NCI-H2171 treated with DMSO at 0.1 percent for 48 hours (cell line): ENCODE data around the gene FAM50B.

Experiments
- DNase-seq: peaks from one replicate; lab custom pipeline; 2025; lab: John Stamatoyannopoulos, UW

The FAM50B gene, protein sequence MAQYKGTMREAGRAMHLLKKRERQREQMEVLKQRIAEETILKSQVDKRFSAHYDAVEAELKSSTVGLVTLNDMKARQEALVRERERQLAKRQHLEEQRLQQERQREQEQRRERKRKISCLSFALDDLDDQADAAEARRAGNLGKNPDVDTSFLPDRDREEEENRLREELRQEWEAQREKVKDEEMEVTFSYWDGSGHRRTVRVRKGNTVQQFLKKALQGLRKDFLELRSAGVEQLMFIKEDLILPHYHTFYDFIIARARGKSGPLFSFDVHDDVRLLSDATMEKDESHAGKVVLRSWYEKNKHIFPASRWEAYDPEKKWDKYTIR

DNA sequence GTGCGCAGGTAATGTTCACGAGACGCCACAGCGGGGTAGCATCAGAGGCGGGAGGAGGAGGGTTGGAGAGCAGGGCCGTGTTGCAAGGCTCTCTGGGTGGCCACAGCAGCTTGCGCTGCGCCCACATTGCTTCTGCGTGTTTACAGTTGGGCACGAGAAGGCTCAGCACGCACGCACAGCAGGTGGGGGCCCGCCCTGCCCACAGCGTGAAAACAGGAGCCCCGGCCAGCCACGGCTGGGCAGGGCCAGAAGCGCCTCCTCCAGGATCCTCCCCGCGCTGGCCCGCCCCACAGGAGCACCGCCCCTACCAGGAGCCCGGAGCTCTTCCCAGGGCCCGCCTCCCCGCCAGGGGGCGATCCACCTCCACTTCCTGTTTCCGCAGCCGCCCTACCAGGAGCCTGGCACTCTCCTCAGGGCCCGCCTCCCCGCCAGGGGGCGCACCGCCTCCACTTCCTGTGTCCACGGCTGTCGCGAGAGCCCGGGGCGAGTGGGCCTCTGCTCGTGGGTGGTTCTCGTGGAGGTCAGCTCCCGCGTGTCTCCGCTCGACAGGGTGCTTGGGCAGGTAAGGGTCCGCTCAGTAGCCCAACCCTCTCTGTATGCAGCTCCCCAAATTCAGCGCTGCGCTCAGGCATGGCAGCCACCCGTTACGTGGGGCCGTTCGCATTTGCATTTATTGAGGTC, at the start of gene FAM50B:
Gene FAM50B, plus strand, starts transcription at position 449 of the 681 bp plus-strand sequence. CDS start 439 bp downstream, outside the sequence.
- DNase-seq = peak; percentile 85

DNA sequence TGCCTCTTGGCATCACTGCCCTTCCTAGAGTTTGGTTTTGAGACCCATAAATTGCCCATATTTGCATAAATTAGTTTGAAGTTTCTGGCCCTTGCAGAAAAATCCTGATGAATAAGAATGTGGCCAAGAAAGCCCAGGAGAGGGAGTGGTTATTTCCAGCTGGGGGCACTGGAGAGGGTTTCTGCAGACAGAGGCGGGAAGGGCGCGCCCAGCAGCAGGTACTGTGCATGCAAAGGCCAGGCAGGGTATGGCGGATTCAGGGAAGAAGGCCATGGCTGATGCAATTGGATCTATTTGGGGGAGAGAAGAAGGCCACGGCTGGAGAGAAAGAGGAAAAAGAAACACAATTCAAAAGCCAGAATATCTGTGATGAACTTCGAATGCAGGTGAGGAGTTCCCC, 49.5 kb upstream of the FAM50B start:
- DNase-seq = no peak

DNA sequence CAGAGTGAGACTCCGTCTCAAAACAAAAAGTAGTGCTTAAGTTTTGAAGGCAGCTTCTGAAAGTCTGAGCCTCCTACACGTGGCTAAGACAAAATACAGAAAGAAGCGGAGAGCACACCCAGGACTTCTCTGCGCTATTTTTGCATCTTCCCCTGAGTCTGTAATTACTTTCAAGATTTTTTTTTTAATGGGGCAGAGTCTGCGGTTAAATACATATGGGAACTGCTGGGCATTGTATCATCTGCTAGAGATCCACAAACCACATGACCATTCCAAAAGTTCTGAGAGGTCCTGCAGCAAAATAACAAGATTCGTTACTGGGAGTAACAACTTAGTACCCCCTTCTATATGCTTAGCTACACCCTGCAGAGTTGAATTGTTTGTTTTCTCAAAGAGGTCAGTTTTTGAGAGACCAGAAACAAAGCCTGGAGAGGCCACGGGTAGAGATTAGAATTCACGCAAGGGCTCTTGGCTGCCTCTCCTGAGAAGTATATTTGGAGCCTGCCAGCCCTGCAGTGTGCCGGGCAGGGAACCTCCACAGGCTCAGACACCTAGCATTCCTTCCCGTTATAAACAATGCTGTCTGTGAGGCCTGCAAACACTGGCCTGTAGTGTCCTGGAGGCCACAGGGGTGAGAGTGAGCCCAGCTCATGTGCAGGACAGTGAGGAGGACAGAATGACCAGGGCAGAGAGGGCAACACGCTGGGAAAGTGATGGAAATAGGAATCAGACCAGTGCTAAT, 48.2 kb upstream of the FAM50B start:
- DNase-seq = no peak

DNA sequence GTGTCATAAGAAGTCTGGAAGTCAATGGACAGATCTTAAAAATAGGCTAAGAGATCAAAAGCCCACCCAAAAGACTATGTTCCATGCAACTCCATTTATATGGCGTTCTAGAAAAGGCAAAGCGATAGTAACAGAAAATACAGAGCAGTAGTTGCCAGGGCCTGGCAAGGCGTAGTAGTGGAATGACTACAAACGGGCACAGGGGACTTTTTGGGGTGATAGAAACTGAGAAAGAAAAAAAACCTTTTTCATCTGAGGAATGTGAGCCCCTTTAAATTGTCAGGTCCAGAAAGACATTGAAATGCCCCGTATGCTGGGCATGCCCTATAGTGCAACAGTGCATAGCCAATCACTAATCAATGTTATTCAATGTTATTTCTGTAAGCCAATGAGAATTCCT, 47.2 kb upstream of the FAM50B start:
- DNase-seq = no peak

DNA sequence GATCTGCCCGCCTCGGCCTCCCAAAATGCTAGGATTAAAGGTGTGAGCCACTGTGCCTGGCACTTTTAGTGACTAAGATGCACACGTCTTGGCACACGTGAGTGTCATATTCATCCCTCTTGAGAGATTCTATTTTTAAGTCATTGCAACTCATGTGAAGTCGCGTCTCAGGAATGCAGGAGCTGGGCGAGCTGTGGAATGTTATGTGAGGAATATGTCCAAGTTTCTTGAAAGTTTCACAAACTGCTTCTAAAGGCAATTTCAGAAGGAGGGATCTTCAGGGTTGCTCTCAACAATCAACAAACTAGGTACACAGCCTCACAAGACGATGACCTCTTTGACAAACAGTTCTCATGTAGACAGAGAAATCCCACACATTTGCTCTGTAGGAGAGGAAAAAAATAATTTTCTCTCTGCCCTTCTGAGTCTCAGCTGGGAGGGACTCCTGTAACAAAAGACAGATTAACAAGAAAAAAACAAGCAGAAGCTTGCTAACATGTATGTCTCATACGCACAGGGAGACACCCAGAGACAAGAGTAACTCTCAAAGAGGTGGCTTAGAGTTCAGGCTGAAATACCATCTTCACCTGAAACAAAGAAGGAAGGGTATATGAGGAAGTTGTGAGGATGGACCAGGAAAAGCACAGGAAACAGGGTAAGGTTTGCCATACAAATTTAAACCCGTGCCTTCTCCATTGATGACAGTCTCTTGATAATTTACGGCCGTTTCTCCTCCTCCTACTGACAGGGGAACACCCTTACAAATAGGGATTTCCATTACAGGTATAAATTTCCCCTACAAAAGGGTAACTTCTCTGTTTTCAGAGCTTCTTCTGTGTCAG, 45.3 kb upstream of the FAM50B start:
- DNase-seq = no peak

DNA sequence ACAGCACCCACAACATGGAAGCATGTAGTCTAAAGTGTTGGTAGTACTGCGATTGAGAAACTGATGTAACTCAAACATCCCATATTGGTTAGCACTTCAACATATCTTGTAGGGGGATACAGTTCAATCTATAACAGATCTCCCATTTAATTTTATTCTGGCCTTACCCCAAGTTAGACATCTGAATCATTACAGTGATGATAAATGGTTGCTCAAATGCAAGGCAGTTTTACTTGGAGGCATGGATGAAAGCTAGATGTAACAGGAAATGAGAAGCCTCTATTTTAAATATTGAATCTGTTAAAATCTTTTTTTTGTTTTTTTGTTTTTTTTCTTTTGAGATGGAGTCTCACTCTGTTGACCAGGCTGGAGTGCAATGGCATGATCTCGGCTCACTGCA, 44.2 kb upstream of the FAM50B start:
- DNase-seq = no peak

DNA sequence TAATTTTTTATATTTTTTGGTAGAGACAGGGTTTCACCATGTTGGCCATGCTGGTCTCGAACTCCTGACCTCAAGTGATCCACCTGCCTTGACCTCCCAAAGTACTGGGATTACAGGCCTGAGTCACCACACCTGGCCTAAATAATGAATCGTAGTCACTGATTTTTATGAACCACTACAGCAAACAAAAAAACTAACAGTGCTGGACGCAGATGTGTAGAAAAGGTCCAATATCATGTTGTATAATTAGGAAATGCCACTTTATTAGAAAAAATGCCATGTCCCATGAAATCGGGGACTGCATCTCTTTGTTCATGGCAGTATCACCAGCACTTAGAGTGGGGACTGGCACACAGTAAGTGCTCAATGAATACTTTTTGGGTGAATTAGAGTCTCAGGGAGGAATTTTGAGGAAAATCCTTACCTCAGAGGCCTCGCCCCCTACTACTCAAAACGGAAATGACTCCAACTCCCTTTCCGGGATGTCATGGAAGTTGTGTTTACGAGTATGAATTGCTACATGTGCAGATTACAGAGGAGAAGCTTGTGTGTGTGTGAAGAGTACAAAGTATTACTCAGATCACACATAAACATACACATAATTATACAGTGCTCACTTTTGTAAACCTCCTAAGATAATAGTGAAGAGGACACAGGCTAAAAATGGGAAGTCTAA, 43.6 kb upstream of the FAM50B start:
- DNase-seq = no peak

DNA sequence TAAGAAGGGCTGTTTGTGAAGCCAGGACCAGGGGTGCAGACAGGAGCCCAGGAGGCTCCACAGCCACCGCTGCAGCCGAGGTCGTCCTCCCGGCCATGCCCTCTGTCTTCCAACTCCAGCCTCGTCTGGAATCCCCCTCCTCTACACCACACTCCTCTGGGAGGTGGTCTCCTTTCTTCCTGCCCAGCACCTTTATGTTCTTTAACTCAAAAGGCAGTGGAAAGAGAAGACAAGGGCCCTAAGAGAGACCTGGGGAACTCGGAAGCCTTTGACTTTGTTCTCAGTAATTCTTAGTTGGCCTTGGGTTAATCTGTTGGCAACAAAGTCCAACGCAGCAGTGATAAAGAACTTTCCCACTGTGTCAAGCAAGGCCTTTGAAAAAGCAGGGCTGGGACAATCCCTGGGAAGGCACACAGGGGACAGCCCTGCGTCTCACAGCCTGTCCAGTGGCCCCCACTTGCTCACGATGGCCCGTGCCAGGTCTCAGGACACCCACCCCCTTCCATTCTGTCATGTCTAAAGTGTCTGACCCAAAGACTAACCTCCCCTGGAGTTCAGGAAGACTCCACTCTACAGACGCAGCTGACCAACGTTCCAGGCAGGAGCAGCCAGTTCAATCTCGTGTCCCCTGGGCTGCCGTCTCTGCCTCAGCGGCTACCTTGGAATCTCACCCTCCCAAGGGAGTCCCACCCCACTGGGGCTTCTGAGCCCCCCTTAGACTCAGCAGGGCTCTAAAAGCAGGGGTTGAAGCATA, 42.8 kb upstream of the FAM50B start:
- DNase-seq = no peak

DNA sequence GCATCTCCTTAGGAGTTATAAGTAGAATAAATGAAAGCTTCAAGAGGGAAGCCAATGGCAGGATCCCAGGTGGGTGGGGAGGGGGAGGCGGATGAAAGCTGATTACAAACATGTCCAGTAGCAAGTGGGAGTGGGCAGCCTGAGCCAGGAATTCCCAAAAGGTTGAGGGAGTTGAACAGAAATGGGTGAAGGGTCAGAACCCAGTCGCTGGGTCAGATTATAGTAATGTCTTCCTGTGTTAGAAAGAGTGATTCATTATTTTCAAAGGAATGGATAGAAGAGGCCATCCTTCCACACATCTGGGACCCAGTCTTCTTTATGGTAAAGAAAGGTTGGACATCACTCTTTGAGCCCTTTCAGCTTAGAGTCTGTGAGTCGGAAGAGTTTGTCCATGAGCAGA, 41.0 kb upstream of the FAM50B start:
- DNase-seq = no peak

DNA sequence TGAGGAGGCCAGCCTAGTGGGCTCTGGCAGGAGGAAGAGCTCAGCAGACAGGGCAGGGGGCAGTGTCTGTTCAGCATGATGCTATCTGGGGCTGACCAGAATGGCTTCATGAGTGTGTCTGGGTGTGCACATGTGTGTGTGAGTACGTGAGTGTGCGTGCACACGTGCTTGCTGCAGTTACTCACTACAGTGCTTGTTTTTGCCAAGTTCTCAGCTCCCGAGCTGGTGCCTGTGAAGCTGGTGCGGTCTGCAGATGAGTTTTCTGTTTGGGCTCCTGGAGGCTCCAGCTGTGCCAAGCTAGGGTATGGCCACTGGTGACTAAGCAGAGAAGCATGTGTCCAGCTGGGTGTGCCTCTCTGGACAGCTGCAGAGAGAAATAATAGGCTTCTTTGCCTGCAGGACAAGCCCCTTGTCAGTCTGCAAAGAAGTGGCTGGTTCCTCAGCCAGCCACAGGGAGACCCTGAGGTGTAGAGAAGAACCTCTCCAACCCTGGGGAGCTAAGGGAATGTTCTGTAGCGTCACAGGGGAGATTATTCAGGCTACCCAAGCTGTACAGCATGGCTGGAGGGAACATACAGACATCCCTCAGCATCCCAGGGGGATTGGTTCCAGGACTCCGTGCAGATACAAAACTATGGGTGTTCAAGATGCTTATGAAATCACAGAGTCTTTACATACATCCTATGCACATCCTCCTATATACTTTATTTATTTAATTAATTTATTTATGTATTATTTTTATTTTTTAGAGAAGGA, 40.2 kb upstream of the FAM50B start:
- DNase-seq = no peak

DNA sequence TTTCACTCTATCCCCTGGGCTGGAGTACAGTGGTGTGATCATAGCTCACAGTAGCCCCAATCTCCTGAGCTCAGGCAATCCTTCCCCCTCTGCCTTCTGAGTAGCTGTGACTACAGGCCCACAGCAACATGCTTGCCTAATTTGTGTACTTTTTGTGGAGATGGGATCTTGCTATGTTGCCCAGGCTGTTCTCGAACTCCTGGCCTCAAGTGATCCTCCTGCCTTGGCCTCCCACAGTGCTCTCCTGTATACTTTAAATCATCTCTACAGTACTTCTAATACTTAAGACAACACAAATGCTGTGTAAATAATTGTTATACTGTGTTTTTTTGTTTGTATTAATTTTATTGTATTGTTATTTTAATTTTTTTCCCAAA, 39.7 kb upstream of the FAM50B start:
- no peak for DNase-seq

DNA sequence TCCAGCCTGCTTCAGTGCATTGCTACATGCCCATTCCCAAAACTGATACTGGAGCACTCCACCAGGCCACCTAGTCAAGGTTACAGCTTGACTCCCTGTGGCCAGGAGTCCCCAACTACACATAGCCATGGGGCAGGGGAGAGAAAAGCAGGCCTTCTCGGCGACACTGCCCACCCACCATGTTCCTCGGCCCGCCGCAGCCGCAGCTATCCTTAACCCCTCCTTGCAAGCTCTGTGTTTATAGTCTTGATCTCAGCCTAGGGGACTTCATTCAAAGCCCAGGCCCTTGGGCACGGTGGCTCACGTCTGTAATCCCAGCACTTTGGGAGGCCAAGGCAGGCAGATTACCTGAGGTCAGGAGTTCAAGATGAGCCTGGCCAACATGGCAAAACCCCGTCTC, 39.2 kb upstream of the FAM50B start:
- no peak for DNase-seq

DNA sequence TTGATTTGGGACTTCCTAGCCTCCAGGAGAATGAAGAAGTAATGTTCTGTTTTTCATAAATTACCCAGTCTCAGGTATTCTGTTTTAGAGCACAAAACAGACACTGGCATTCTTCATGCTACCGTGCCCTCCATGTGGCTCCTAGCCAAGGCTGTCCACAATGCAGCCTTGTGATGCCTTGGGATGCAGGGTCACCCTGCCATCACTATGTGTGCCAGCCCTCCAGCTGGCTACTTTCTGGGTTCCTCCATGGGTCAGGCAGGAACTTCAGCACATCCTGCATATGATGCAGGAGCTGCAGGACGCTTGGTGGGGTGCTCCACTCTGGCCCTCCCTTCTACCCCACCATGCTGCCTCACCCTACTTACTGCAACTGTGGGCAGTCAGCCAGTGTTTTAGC, 38.0 kb upstream of the FAM50B start:
- DNase-seq = no peak

DNA sequence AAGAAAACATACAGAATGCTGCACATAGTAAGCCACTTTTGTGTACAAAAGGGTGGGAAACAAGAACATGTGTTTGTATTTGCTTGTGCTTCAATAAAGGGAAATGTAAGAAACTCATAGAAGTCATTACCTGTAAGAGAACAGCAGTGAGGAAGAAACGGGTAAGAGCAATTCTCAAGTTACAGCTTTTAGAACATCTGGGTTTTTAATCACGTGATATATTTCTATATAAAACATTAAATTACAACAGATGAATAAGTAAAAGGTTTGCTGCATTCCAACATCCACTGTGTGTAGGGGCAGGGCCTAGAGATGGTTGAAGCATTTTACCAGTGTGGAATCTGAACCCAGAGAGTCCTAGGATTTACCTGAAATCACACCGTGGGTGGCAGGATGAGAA, 36.6 kb upstream of the FAM50B start:
- no peak for DNase-seq

DNA sequence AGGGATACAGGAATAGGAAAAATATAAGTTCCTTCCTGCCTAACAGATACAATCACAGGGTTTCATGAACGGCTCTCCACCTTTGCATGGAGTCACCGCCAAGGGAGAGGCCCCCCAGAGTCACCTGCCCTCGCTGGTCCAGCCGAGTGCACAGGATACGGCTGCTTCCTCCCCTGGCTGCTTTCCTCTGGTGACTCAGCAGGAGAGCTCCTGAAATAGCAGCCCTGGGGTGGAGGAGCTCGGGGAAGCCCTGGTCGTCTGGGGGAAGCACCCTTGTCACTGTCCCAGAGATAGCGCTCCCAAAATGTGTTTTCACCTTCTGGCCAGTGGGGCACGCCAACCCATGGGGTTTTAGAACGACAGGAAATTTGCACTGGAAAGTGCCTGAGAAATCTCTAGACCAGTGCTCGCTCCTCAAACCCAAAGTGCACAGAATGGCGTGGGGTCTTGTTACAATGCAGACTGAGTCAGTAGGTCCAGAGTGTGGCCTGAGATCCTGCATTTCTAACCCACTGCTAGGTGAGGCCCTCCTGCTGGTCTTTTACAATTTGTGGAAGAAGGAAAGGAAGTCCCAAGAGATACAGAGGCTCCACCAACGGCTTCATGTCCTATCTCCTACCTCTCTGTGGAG, 35.9 kb upstream of the FAM50B start:
- DNase-seq = no peak

DNA sequence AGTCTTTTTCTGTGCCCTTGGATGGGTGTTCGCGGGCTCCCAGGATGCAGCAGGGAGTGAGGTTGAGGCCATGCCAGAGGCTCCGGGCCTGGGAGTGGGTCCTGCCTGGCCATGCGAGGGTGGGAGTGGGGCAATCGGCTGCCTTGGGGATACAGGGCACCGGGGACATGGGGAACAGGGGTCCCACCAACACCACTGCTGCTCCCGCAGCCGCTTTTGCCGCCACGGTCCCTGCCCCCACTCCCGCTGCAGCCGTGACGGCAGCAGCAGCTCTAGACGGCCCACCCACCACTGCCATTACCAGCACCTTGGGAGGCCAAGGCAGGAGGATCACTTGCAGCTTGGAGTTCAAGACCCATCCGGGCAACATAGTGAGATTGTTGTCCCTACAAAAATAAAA, 35.3 kb upstream of the FAM50B start:
- no peak for DNase-seq

DNA sequence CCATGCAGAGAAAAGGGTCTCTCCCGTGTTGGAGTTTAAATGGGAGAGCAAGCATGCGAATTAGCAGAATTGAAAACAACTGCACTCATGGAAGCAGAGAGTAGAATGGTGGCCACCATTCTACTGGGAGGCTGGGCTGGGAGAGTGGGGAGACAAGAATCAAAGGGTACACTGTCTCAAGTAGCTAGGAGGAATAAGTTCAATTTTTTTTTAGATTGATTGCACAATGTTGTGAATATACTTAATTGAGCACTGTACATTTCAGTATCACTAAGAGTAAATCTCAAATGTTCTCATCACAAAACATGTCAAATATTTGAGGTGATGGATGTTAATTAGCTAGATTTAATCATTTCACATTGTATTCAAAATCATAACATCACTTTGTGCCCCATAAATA, 34.6 kb upstream of the FAM50B start:
- no peak for DNase-seq

DNA sequence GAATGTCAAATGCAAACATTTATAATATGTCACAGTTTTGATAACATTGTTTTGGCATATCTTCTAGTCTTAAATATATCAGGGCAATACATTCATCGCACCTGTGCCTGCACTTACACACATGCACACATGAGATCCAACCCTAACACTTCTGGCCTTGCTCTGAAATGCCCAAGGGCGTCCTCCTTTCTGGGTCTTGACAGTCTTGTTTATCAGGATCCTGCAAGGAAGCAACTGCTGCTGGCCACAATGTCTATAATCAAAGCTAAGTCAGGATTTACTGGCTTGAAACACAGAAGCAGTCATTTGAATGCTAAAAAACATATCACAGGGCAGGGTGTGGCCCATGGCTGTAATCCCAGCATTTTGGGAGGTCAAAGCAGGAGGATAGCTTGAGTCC, 32.9 kb upstream of the FAM50B start:
- no peak for DNase-seq
